GM18861 (cell line): Measurements from ENCODE around the gene TENT5A.
"Not testable (repeated sequence)": the region's sequence is repeated elsewhere in the genome, so short reads cannot be mapped to it uniquely, and the experiment has no call there.

Experiments
- ATAC-seq: cut with Tn5 transposase; IDR thresholded peaks from one replicate; pipeline ENCODE4 v1.9.1; 2021; ENCODE audit not compliant: unreplicated experiment

Gene TENT5A

DNA sequence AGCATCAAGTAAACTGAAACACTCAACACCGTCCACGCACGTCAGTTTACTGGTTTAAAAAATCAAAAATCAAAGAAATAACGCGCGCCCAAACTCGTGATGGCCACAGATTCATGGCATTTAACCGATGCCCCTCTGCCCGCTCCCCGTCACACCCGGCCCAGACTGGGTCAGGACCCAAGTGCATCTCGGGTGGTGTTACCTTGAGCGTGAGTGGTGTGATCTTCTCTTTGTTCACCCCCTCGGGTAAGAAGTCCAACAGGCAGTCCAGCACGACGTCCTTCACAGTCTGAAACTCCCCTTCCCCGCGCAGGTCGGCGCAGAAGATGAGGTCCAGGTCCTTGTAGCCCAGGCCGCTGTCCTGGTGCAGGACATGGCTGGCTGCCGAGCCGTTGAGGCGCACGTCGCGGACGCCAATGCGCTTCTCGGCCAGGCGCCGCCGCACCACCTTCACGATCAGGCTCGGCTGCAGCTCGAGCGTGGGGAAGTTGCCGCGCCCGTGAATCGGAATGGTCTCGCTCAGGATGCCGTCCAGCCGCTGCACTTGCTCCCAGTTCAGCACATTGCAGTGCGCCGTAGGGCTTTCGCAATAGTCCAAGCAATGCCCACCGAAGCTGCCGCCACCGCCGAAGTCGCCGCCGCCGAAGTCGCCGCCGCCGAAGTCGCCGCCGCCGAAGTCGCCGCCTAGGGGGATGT, 945 bp downstream of the TENT5A start:
- ATAC-seq, result no peak

DNA sequence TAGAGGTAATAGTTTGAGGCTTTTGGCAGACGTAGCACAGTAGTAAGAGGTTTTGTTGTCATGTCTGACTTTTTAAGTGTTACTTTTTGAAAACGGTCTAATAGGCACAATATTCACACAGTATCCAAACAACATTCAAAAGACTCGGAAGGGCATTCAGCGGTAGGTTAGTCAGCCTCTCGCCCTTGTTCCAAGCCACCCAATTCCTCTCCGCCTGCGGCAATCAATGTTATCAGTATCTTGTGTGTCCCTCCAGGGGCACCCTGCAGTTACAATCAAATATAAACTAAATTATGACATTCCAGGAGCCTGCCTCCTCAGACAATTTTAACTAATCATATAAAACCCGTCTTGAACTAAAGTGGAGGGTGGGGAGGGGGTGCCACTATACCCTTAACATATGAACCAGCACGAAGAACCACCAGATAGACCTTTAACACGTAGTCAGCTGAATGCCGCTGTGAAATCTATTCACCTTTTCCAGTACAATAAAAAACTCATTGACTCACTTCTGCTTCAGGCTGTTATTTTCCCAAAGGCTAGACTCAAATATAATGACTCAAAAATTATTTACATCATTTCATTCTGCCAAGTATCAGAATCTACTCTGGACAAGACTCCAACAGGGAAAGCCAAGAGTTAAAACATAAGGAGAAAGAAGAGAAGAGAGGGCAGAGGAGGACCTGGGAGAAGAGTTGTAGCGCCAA, 1.6 kb downstream of the TENT5A start:
- no peak for ATAC-seq

DNA sequence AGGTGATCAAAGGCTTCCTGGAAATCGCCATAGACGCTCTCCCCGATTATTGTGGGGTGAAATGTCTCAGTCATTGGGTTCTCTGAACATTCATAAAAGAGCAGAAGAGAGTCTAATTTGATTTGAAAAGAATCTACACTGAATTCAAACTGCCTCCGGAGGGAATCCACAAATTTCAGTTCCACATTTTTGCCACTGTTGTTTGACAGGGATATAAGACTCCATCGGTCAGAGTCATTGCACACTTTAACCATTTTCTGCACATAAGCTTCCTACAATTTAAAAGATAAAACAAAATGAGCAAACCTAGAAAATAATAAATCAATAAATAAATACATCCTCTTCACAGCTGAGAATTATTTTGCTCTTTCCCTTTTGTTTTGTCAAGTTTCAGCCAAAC, 2.3 kb downstream of the TENT5A start:
- no peak for ATAC-seq

DNA sequence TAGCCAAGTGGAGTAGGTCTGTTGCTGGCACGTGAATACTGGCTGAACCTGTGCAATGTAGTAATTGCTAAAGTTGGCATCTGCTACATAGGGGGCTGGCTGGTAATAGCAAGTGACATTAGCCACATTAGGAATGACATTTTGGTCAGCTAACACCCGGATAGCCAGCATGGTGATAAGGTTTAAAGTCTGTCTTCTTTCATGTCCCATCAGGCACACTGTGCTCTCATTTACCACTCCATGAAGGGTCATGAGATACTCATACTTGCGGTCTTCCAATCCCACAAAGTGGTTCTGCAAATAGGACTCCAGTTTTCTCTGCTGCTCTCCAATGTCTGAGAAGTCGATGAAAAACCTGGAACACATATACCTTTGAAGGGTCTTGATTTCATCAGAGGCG, 2.8 kb downstream of the TENT5A start:
- no peak for ATAC-seq

DNA sequence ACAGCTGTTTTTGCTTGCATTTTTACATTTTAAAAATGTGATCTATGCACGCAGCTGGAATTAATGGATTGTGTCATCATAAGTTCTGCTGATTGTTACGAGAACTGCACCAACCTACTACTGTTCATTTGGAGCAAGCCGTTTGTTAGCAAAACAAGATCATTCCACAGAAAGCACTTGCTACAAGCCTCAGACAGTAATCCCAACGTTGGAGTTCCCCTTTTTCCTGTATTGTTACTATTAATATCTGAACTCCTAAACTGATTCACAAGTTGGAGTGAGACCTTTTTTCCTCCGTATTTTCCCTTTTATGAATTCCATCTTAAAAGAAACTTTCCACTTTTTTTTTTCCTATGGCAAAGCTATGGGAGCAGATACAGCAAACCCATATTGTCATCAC, 3.5 kb downstream of the TENT5A start:
- no peak for ATAC-seq

DNA sequence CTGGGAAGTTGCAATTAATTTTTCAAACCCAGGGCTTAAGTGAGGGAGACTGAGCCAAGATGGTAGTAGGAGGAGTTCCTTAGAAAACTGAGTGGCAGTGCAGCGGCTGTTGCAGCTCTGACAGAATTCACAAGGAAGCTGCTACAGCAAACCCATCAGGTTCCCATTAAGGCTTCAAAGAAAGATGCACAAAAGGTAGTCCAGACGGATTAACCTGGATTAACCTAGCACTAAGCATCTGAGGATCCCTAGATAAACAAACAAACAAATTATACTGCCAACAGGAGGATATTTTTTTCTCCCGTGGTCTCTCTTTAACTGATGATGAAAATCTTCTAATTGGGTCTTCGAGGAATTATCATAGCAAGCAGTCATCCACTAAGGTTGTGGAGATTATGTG, 5.2 kb downstream of the TENT5A start:
- no peak for ATAC-seq

DNA sequence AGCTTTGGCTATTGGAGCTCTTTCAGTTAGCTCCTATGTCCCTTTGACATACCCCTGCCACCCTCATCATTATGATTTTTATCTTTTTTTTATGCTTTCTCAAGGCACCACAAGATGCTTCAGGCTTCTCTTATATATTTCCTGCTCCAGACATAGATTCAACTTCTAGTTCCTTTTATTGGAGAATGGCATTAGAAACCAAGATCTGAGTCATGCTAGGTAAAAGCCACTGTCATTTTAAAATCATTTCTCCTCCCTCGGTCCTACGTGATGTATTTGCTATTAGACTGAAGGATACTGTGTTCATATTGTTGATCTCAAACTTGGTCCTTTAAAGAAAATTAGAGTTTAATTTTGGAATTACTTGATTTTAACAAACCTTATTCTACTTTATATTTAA, 8.3 kb downstream of the TENT5A start:
- ATAC-seq, result no peak

DNA sequence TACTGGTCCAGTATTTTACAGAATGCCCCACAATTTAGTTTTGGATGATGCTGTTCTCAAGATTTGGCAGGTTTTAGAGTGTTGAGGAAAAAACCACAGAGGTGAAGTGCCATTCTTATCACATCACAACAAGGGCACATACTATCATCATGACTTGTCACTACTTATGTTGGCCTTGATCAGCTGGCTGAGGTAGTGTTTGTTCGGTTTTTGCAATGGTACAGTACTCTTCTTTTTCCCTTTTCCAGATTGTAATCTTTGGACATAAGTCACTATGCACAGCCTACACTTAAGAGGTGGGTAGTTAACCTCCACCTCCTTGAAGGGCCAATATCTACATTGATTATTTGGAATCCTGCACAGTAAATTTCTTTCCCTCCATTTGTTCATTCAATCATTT, 8.8 kb downstream of the TENT5A start:
- no peak for ATAC-seq

DNA sequence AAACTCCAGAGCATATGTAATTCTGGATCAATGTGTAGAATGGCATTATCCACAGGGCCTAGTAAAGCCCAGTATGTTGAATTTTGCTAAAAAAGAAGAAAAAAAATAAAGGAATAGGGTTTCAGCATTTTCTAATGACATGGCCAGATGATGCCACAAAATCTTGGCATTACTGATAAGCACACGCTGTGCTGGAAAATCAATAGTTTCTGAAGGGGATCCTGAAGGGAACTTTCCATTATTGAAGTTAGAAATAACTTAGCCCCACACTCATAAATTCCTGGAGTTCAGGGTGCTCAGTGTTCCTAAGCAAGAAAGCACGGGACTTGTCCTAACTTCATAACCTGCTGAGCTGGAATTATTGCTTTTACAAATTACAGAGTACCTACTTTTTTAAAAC, 10.8 kb downstream of the TENT5A start:
- ATAC-seq, result no peak

DNA sequence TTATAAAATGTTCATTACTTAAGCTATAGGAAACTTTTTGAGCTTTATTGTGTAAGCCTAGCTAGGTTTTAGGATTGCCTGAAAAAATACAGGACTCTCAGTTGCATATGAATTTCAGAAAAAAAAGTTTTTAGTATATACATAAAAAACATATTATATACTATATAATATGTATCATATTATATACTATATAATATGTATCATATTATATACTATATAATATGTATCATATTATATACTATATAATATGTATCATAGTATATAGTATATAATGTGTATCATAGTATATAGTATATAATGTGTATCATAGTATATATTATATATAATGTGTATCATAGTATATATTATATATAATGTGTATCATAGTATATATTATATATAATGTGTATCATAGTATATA, 11.9 kb downstream of the TENT5A start:
- not testable (repeated sequence) for ATAC-seq

DNA sequence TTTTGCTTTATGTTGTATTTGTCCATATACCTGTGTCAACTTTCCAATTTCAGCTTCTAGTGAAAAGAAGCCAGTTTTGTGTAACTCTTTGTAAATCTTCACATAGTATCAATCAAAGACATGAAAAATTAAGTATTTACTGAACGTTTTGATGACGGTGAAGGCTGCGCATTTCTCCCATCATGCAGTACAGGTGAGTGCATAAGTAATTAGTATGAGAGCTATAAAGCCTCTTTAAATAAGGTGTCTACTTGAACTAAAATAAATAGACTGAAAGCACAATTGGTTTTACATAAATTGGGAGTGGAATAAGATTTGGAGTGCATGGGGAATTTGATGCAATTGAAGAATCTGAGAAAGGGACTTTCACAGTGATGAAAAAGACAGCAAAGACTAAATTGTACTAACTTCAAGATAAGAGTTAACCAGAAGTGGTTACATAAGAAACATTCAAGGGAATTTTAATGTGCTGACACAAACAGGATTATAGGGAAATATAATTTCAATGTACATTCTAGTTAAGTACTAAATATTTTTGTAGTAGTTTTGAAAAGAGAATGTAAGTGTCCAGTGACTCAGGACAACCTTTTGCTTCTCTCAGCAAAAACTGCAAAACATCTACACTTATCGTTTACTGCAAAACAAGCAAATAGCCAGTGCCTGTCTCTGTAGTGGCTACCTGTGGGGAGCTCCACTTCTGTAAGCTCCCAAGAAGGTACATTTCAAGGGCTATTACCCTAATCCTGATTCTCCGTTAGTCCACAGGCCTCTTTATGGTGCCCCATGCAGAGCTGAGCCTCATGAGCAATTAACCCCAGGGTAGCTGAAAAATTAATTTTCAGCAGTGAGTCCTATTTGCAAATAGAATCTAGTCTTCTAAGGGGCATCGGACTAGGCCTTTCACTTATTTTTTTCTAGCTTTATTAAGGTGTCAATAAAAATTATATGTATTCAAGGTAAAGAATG, 13.0 kb downstream of the TENT5A start:
- ATAC-seq, result no peak

DNA sequence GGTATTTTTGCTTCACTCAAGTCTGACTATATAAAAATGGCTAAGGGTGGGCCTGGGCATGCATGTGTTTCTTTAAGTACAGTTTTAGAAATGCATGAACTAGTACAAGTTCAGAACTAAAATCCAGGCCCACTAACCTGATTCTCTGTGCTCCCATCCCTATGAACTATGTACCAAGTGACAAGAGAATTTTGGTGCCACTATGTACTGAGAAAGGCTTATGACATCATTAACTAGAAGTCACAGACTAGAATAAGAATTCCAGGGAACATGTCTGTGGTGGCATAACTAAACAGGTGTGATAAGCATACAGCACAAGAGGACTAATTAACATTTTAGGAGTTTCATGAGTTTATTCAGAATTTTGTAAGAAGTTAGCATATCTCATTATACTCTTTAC, 16.1 kb downstream of the TENT5A start:
- ATAC-seq, result no peak

DNA sequence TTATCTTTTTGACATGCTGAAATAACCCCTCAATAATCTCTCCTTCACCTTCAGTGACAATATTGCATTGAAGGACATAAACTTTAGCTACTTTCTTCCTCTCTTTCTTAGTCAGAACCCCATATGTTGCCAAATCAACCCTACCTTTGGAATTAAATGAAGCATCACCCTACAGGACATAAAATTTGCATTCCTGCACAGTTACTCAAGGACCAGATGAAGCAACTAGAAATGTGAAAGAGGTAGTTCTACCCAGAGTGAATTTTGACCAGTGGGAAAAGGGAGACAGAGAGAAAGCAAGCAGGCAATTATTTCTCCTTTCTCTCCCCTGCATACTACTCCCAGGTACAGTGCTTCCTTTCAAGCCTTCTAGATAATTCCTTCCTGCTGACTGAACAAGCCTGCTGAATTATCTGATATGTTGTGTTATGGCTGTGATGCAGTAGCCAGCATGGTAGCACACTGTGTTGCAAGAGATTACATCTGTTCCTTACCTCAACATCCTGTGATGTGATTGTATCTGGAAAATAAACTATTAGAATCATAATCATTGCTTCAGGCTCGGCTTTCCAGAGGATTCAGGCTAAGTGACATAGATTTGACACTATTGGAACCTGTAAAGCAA, 16.6 kb downstream of the TENT5A start:
- ATAC-seq, result no peak

DNA sequence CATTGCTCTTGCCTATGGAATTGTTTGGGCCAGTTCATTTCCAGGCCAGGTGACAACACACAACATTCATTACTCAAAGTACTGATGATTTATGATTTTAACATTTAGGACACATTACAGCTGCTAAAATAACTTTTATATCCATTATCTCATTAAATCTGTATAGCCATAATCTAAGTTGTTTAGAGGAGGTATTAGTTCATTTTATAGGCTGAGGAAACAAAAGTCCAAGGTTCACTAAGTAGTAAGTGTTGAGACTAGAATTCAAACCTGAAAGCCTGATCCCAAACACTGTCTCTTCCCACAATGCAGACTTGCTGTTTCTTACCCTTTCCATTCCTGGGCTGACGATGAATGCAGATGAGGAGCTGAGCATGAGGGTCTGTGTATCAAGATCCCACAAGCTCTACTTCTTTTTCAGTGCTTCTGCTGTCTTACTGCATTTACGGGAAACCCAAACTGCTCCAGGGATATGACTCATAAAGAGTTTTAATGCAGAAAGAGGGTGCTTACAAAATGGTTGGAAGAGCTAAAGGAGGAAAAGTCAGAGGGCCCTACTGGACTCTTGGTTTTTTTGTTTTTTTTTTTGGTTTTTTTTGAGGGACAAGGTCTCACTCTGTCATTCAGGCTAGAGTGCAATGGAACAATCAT, 17.9 kb downstream of the TENT5A start:
- no peak for ATAC-seq

DNA sequence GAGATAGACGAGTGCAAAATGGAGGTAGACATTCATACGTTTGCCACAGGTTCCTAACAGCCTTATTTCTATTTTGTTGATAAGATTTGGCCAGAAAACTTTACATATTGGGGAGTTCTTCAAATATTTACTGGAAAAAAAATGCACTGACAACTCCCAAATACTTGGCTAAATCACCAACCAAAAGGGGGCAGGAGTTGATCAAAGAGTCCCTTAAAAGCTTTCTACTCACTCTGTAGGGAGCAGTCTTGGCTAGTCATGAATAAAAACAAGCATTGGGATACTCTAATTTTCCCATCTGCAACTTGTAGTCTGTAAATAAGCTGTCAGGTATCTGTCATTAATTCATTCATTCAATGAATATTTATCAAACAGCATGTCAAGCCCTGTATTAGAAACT, 18.4 kb downstream of the TENT5A start:
- no peak for ATAC-seq

DNA sequence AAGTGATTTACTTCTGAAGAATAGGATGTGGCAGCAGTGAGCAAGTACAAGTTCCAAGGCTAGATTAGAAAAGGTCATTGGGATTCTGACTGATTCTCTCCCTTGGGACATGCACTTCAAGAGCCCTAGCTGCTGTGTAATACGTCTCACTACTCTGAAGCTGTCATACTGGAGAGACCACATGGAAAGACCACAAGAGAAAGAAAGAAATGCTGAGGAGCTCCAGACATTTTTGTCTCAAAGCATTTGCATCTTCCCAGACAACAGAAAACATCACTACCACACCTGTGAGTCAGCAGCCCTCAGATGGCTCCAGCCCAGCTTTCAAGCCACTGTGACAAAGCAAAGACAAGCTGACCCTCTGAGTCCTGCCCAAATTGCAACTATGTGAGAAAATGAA, 20.7 kb downstream of the TENT5A start:
- ATAC-seq, result no peak

DNA sequence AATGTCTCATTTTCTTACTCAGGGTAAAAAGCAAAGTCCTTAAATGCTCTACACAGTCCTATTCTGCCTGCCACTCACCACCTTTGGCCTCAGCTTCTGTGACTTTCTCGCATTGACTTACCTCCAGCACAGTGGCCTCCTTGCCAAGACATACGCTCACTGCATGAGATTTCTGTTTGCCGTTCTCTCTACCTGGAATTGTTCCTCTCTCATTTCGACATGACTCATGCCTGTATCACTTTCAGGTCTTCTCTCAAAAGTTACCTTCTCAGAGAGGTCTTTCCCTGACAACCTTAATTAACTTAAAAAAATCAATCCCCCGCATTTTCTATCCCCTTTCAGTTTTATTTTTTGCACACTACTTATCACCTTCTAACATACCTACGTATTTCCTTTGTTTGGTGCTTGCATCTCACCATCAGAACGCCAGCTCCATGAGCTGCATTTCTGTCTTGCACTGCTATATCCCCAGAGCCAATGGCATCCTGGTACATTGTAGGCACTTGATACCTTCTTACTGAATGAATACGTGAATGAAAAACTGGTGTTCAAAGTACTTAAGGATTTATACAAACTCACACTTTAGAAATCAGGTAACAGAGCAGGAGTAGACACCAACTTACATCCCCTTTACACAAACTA, 24.5 kb downstream of the TENT5A start:
- ATAC-seq, result no peak

DNA sequence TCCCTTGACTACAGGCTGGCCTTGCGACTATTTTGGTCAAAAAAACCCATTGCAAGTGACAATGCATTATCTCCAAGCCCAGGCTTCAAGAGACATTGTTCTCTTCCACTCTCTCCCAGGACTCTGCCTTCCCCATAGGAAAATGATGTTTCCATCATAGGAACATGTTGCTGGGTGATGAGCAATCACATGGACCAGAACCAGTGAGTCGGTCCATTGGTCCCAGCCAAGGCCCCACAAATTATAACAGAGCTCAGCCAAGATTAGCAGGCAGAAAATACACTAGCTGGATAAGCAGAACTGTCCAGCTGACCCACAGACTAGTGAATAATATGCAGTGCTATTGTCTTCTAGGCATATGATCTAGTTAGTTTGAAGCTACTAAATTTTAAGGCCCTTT, 27.4 kb downstream of the TENT5A start:
- ATAC-seq, result no peak

DNA sequence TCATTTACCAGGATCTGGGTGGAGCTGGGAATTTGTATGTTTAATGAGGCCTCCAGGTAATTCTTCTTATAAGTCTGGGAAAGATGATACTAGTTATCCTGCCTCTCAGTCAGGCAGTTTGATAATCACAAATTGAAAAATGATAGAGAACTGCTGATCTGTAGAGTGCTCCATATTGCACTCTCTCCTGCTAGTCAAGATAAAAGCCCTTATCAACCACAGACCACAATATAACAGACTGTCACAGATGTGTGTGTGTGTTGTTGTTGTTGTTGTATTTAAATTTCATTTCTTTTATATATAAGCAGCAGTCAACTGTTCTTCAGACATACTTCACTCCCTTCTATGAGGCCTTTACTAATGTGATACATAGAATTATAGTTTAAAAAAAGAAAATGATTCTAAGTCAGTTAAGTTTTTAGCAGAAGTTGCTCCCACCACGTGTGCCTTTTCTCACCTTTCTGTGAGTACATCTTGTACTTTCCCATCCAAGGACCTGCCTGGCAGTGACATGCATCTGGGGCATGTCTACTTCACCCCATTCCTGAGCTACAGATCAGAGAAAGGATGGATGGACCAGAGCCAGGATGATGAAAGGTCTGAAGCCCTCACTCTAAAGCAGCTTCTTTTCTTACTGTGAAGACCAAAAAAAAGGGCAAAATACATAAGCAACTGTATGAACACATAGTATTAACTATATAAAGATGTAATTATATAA, 29.8 kb downstream of the TENT5A start:
- no peak for ATAC-seq

DNA sequence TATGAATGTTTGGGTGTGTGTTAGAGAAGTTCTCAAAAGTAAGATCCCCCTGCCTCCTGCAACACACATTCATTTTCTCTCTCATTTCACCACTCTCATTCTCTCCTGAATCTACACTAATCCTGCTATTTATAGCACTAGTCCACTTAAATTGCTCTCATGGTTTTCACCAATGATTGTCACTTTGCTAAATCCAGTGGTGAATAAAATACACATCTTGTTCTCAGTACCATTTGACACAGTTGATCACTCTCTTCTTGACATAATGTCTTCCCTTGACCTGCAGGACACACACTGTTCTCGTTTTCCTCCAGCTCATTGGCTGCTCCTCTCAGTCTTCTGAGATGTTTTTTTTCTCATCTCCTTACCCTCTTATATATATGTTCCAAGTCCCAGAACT, 32.1 kb downstream of the TENT5A start:
- no peak for ATAC-seq
